WTC11 (cell line): Measurements from ENCODE around the gene MTPN. TPM values are rescaled to one million over a fixed set of nuclear protein-coding genes. Genes with fewer than 3 reads are reported as not detected.

Experiments used
- total RNA-seq: library from RNA; stranded (reverse); gene quantifications from 3 replicates; pipeline ENCODE4 v1.2.3, GENCODE V29; 2021

Gene MTPN
- total RNA-seq, 1 experiment from 2014 or later, result 92.5 TPM

Other genes starting within 250 kb of the MTPN start
- gene SLC13A4, start 249.2 kb downstream of the MTPN start, total RNA-seq, result 1.6 to 2.1 TPM (median 1.7 TPM) in 3 replicates
- not detected in 3 replicates for gene FAM180A, start 228.5 kb downstream of the MTPN start, total RNA-seq